Gastrocnemius medialis (tissue), 4 donors: ENCODE measurements around the gene LDHAL6A.

Source experiments
- CTCF ChIP-seq, 5 experiments: fragments of 450-650 bp in 3 of 5; fragments of 200-600 bp in 2 of 5; sonication (generic) in 2 of 5; IDR thresholded peaks in 4 of 5; conservative IDR thresholded peaks in 1 of 5; 1 replicate in 4 of 5; 2 replicates in 1 of 5; pipeline ENCODE4 v1.5.1; 2016 to 2019; ENCODE audit warnings: antibody characterized with exemption in 5 of 5, mild to moderate bottlenecking in 3 of 5, moderate library complexity in 3 of 5
- POLR2A ChIP-seq, 2 donors: fragments of 450-650 bp; IDR thresholded peaks; one replicate each; pipeline ENCODE4 v1.6.1; 2017; ENCODE audit warnings: antibody characterized with exemption in 2 of 2, mild to moderate bottlenecking in 2 of 2, moderate library complexity in 2 of 2

GRCh38 chr11:18449251-18449650 is 6.4 kb upstream of the LDHAL6A start:
- TF ChIP-seq POLR2A (IDR thresholded peaks at IDR 0.05) (no peak), CTCF (IDR thresholded peaks at IDR 0.05 in 4 of 5, conservative IDR thresholded peaks at IDR 0.05 in 1 of 5) (no peak)
